GM19452 (cell line): ENCODE results near the gene PPP2R5D.
A peak's percentile ranks its signal among the peaks of the same experiment; 100 is the strongest.

Experiments
- ATAC-seq: cut with Tn5 transposase; IDR thresholded peaks from one replicate; pipeline ENCODE4 v1.9.1; 2021; ENCODE audit not compliant: unreplicated experiment

PPP2R5D gene

GRCh38 chr6:43053545-43054205, 69.3 kb downstream of the PPP2R5D start, which contains the start of gene CUL7:
TSS of gene CUL7 (minus strand) at chr6:43053851. CDS start at chr6:43052788, 1,063 bp downstream.
- ATAC-seq: peak; percentile 92

- ATAC-seq: no peak
Measured at GRCh38 chr6:43054206-43054943, 70.0 kb downstream of the PPP2R5D start.

GRCh38 chr6:43055966-43056365, 71.6 kb downstream of the PPP2R5D start:
- ATAC-seq: no peak

- no peak for ATAC-seq
Measured at GRCh38 chr6:43058531-43058930, 74.2 kb downstream of the PPP2R5D start.

GRCh38 chr6:43059168-43060033, 75.0 kb downstream of the PPP2R5D start, which contains the start of the genes KLC4 and MRPL2:
TSS of gene KLC4 (plus strand) at chr6:43059631. CDS start at chr6:43061336, 1,705 bp downstream.
TSS of gene MRPL2 (minus strand) at chr6:43059434. CDS start at chr6:43059381, 53 bp downstream.
- peak; percentile 86 for ATAC-seq

GRCh38 chr6:43060034-43060754, 75.8 kb downstream of the PPP2R5D start:
- no peak for ATAC-seq

GRCh38 chr6:43060755-43061633, 76.6 kb downstream of the PPP2R5D start:
- no peak for ATAC-seq

GRCh38 chr6:43061861-43062260, 77.5 kb downstream of the PPP2R5D start:
- no peak for ATAC-seq
